Endothelial cell of umbilical vein (primary cell): ENCODE results near the gene CADM4. TPM values are rescaled to one million over a fixed set of nuclear protein-coding genes. Genes with fewer than 3 reads are reported as not detected.

Experiments
- BruUV-seq: library from RNA; stranded (reverse); fragments of 400-500 nt; replicated peaks from 2 replicates; lab custom pipeline; 2021; lab: Mats Ljungman, UMichigan
- CTCF ChIA-PET: fragments of 300-600, 350-600 bp; sonication (Branson Sonifier 250); formaldehyde crosslinking; loops from one replicate; lab custom pipeline; 2021; ENCODE audit warnings: antibody characterized with exemption, inconsistent platforms; lab: Charles Lee
- POLR2A ChIA-PET: fragments of 300-600, 350-600 bp; sonication (Branson Sonifier 250); formaldehyde crosslinking; loops from one replicate; lab custom pipeline; 2021; ENCODE audit warnings: antibody characterized with exemption, inconsistent platforms; lab: Charles Lee
- DNase-seq: peaks from one replicate; pipeline ENCODE4 v3.0.0-alpha.2; 2011; ENCODE audit warnings: low read depth, low spot score
- FAIRE-seq: peaks from 2 replicates; lab custom pipeline; 2011; peaks lifted over from hg19 to GRCh38; lab: Jason Lieb, UNC
- H2AFZ ChIP-seq: 2 replicates; pipeline ENCODE4 v1.6.0; 2012; ENCODE audit warnings: low read depth, low read length, control low read depth, inconsistent platforms
- H3K27ac ChIP-seq: 2 replicates; pipeline ENCODE4 v1.5.1; 2011; ENCODE audit warnings: low read depth, mild to moderate bottlenecking, control low read depth, low read length, moderate library complexity; ENCODE audit not compliant: insufficient read depth
- H3K27me3 ChIP-seq, 2 experiments: 2 replicates each; pipeline versions ENCODE4 v1.6.0 to v1.6.1; 2011; ENCODE audit warnings: low read length in 2 of 2, mixed read lengths in 1 of 2; ENCODE audit not compliant: control insufficient read depth in 2 of 2, insufficient read depth in 2 of 2
- H3K36me3 ChIP-seq, 2 experiments: 2 replicates in 1 of 2; 3 replicates in 1 of 2; pipeline ENCODE4 v1.5.1; 2011; ENCODE audit warnings: low read length in 2 of 2, mild to moderate bottlenecking in 1 of 2, moderate library complexity in 1 of 2; ENCODE audit not compliant: control insufficient read depth in 2 of 2, insufficient read depth in 2 of 2; ENCODE audit errors: extremely low read depth in 1 of 2
- H3K4me1 ChIP-seq: 3 replicates; pipeline ENCODE4 v1.5.1; 2011; ENCODE audit warnings: mild to moderate bottlenecking, low read length; ENCODE audit not compliant: control insufficient read depth, insufficient read depth; ENCODE audit errors: extremely low read depth
- H3K4me2 ChIP-seq: 2 replicates; pipeline ENCODE4 v1.6.1; 2011; ENCODE audit warnings: low read length, control low read depth, mixed read lengths; ENCODE audit not compliant: insufficient read depth
- H3K4me3 ChIP-seq, 3 experiments: fragments of 200-600 bp in 1 of 3; sonication (generic), shearing (Covaris generic) in 1 of 3; replicated peaks in 1 of 3; 2 replicates each; pipeline ENCODE4 v1.5.1; 2011 to 2016; ENCODE audit warnings: control low read depth in 3 of 3, low read length in 3 of 3, mild to moderate bottlenecking in 2 of 3, inconsistent platforms in 1 of 3, low read depth in 1 of 3, moderate library complexity in 1 of 3; ENCODE audit not compliant: insufficient read depth in 1 of 3
- H3K79me2 ChIP-seq: 2 replicates; pipeline ENCODE4 v1.6.0; 2012; ENCODE audit warnings: low read length, inconsistent platforms; ENCODE audit not compliant: control insufficient read depth, insufficient read depth
- H3K9ac ChIP-seq: replicated peaks from 2 replicates; pipeline ENCODE3; 2011; ENCODE audit warnings: low read length, control low read depth; ENCODE audit not compliant: insufficient read depth; ENCODE audit errors: extremely low read depth
- H3K9me1 ChIP-seq: replicated peaks from 3 replicates; pipeline ENCODE4 v1.6.0; 2011; ENCODE audit warnings: mild to moderate bottlenecking, low read length; ENCODE audit not compliant: control insufficient read depth, insufficient read depth; ENCODE audit errors: extremely low read depth
- H3K9me3 ChIP-seq: replicated peaks from 2 replicates; pipeline ENCODE4 v1.5.1; 2012; ENCODE audit warnings: low read length, inconsistent platforms; ENCODE audit not compliant: control insufficient read depth, insufficient read depth
- H4K20me1 ChIP-seq: replicated peaks from 2 replicates; pipeline ENCODE3; 2011; ENCODE audit warnings: mild to moderate bottlenecking, low read length; ENCODE audit not compliant: control insufficient read depth, insufficient read depth; ENCODE audit errors: extremely low read depth
- CTCF ChIP-seq, 2 donors: IDR thresholded peaks; 1 replicate in 1 of 2; 2 replicates in 1 of 2; pipeline ENCODE4 v1.5.1; 2011; ENCODE audit warnings: low read length in 2 of 2, mild to moderate bottlenecking in 2 of 2, moderate library complexity in 2 of 2, control low read depth in 1 of 2, inconsistent platforms in 1 of 2, low read depth in 1 of 2; ENCODE audit not compliant: insufficient read depth in 1 of 2; ENCODE audit errors: extremely low read depth in 1 of 2
- EZH2 ChIP-seq: IDR thresholded peaks from 2 replicates; pipeline ENCODE4 v1.6.1; 2012; ENCODE audit warnings: borderline replicate concordance, low read depth, mild to moderate bottlenecking, moderate library complexity, low read length, inconsistent platforms; ENCODE audit not compliant: severe bottlenecking
- FOS ChIP-seq: IDR thresholded peaks from 2 replicates; pipeline ENCODE4 v1.6.1; 2011; ENCODE audit warnings: mild to moderate bottlenecking, low read length, moderate library complexity, borderline replicate concordance; ENCODE audit not compliant: insufficient read depth
- GATA2 ChIP-seq: IDR thresholded peaks from 2 replicates; pipeline ENCODE4 v1.7.0; 2011; ENCODE audit warnings: low read depth, mild to moderate bottlenecking, moderate library complexity, mixed read lengths, low read length; ENCODE audit not compliant: insufficient read length, insufficient read depth
- JUN ChIP-seq: IDR thresholded peaks from 2 replicates; pipeline ENCODE4 v1.6.1; 2011; ENCODE audit warnings: borderline replicate concordance, low read depth; ENCODE audit not compliant: insufficient read length, insufficient read depth
- MAX ChIP-seq: IDR thresholded peaks from 2 replicates; pipeline ENCODE4 v1.6.1; 2011; ENCODE audit not compliant: insufficient read depth, insufficient read length
- MYC ChIP-seq: IDR thresholded peaks from one replicate; pipeline ENCODE4 v1.6.1; 2011; ENCODE audit warnings: mild to moderate bottlenecking, low read depth, low read length
- POLR2A ChIP-seq: IDR thresholded peaks from 2 replicates; pipeline ENCODE4 v1.6.1; 2012; ENCODE audit warnings: low read depth, mild to moderate bottlenecking, control low read depth, low read length
- POLR2AphosphoS5 ChIP-seq: IDR thresholded peaks from 2 replicates; pipeline ENCODE4 v1.6.1; 2012; ENCODE audit warnings: low read depth, mild to moderate bottlenecking, control low read depth, low read length, moderate library complexity; ENCODE audit not compliant: insufficient read depth
- dilution Hi-C: fragments of 300-500 bp; cut with MboI; formaldehyde crosslinking; loops from one replicate; pipeline ENCODE4 v1.15.0; 2019; ENCODE audit warnings: low sequenced_read_pairs; ENCODE audit not compliant: extremely low pct_ligation_motif_present
- intact Hi-C: fragments of 100-400 bp; cut with micrococcal nuclease; formaldehyde crosslinking; loops from one replicate; pipeline ENCODE4 v1.10.0; 2022
- polyA plus RNA-seq, 4 experiments: library from polyadenylated mRNA; depleted of rRNA in 3 of 4; stranded (reverse) in 3 of 4; unstranded in 1 of 4; fragments of >200 nt; gene quantifications; 2 replicates each; pipeline versions ENCODE4 v1.2.1 to v1.2.3, GENCODE V29; 2011 to 2012; ENCODE audit warnings: missing spikeins in 1 of 4
- total RNA-seq: library from RNA; stranded (reverse); gene quantifications from 2 replicates; pipeline ENCODE4 v1.2.3, GENCODE V29; 2021

CADM4 gene
- total and polyA plus RNA-seq, 2 donors (not counting 3 experiments of a cell fraction or from before 2014, with no cell fraction given), result 5.0 to 7.5 TPM

- no peak for DNase-seq
- CTCF ChIA-PET, result interaction anchor here (1.0 to 5.7 kb wide), 8 partner anchors 12 to 213 kb away, joined by 3 to 158 read pairs (median 10); partner anchors contain the start of genes PINLYP, XRCC1 and ZNF575
- intact Hi-C loops, result loop anchor here (1.0 kb wide), 7 partner anchors 22 to 188 kb away; partner anchors contain the start of genes PINLYP, XRCC1, ZNF428 and ZNF575
These were observed 42.7 kb downstream of the CADM4 start for GRCh38 chr19:43596842-43597461.

More at GRCh38 chr19:43596842-43597461, 42.7 kb downstream of the CADM4 start:
- Histone ChIP-seq H3K4me2 (peak overlapping the region; percentile 95), H3K9ac (peak overlapping the region; percentile 98), H3K9me3 (no peaks in the 10 kb centered on the region), H3K4me1 (peaks cover 24% of the 10 kb centered on the region), H3K9me1 (no peaks in the 10 kb centered on the region), H2AFZ (peak overlapping the region; percentile 66), H4K20me1 (no peaks in the 10 kb centered on the region), H3K27ac (peak overlapping the region; percentile 96), H3K27me3 (no peaks in the 10 kb centered on the region), H3K4me3 (peak overlapping the region; percentile 43 to 89 (median 46)), H3K79me2 (peaks cover 40% of the 10 kb centered on the region), H3K36me3 (peaks cover 12 to 22% of the 10 kb centered on the region in 2 experiments)
- no peak for TF ChIP-seq JUN
- TF ChIP-seq POLR2A, result no peak
- no peak for TF ChIP-seq POLR2AphosphoS5
- TF ChIP-seq FOS, result no peak
- TF ChIP-seq EZH2, result no peak
- TF ChIP-seq CTCF (IDR thresholded peaks at IDR 0.05; ENCODE audit: extremely low read depth in 1 of 2, insufficient read depth in 1 of 2, low read depth in 1 of 2, low read length in 2 of 2), result no peak
- TF ChIP-seq MAX, result no peak
- TF ChIP-seq GATA2, result no peak
- TF ChIP-seq MYC, result no peak
- dilution Hi-C loops, result no loop called here
- FAIRE-seq, result peak; percentile 18
- BruUV-seq, result TSS peak; percentile 26
- POLR2A ChIA-PET, result no interaction called here
